GM18519 (cell line): Measurements from ENCODE around the gene FBXL17.

ENCODE experiments used
- ATAC-seq: cut with Tn5 transposase; IDR thresholded peaks from one replicate; pipeline ENCODE4 v1.9.1; 2021; ENCODE audit warnings: mild to moderate bottlenecking, moderate library complexity; ENCODE audit not compliant: unreplicated experiment, low FRiP score

Gene FBXL17

GRCh38 chr5:107968406-107968843 lies 413.5 kb downstream of the FBXL17 start:
- no peak for ATAC-seq

GRCh38 chr5:107966201-107966600 lies 415.7 kb downstream of the FBXL17 start:
- no peak for ATAC-seq

- no peak for ATAC-seq
Observed at GRCh38 chr5:107964722-107965121, 417.2 kb downstream of the FBXL17 start.

- no peak for ATAC-seq
Observed at GRCh38 chr5:107959573-107960279, 422.2 kb downstream of the FBXL17 start.

- ATAC-seq = no peak
Observed at GRCh38 chr5:107958861-107959260, 423.0 kb downstream of the FBXL17 start.

- ATAC-seq = no peak
Observed at GRCh38 chr5:107958432-107958831, 423.5 kb downstream of the FBXL17 start.

- ATAC-seq = no peak
Observed at GRCh38 chr5:107957051-107957450, 424.8 kb downstream of the FBXL17 start.

- ATAC-seq = no peak
Observed at GRCh38 chr5:107955321-107955720, 426.6 kb downstream of the FBXL17 start.

GRCh38 chr5:107954254-107954653 lies 427.6 kb downstream of the FBXL17 start:
- no peak for ATAC-seq

- no peak for ATAC-seq
Observed at GRCh38 chr5:107952450-107952849, 429.4 kb downstream of the FBXL17 start.

- no peak for ATAC-seq
Observed at GRCh38 chr5:107951309-107951708, 430.6 kb downstream of the FBXL17 start.

- no peak for ATAC-seq
Observed at GRCh38 chr5:107950776-107951175, 431.1 kb downstream of the FBXL17 start.

- no peak for ATAC-seq
Observed at GRCh38 chr5:107949688-107950341, 432.1 kb downstream of the FBXL17 start.

- no peak for ATAC-seq
Observed at GRCh38 chr5:107948377-107948776, 433.5 kb downstream of the FBXL17 start.

GRCh38 chr5:107945061-107945460 lies 436.8 kb downstream of the FBXL17 start:
- no peak for ATAC-seq

- no peak for ATAC-seq
Observed at GRCh38 chr5:107943923-107944322, 438.0 kb downstream of the FBXL17 start.

GRCh38 chr5:107941036-107941435 lies 440.9 kb downstream of the FBXL17 start:
- ATAC-seq = no peak

GRCh38 chr5:107937651-107938355 lies 444.1 kb downstream of the FBXL17 start:
- ATAC-seq = no peak

- no peak for ATAC-seq
Observed at GRCh38 chr5:107937204-107937603, 444.7 kb downstream of the FBXL17 start.

GRCh38 chr5:107936515-107936914 lies 445.4 kb downstream of the FBXL17 start:
- no peak for ATAC-seq

GRCh38 chr5:107935645-107936044 lies 446.3 kb downstream of the FBXL17 start:
- ATAC-seq = no peak
